Measurements from ENCODE around the gene TNKS1BP1.

TNKS1BP1 gene

DNA sequence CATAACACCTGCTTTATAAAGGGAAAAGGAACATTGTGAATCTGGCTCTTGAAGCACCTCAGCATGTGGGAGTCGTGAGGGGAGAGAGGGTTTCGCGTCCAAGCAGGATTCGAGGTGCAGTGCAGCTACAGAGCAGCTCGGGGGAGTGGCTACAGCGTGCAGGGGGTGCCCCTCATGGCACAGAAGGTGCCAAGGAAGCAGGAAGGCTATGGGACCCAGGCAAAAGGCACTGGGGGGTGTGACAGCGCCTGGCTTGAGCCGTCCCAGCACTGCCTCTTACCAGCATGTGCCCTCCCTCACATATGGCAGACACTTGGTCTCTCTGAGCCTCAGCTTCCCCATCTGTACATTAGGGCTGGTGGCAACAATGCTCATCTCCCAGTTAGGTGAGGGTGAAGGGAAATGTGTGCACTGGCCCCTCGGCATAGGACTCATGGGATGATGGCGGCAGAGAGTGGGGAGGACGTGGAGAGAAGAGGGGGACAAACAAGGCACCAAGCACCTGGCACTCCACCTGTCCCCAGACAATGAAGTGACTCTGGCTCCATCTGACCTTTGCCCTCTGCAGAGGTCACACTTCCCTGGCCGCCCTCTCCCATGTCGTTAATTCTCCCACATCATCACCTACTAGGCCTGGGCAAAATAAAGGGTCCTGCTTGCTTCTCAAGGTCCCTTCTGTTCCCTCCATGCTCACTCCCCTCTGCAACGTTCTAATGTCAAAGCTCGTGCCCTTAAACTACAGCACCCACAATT, 10.4 kb downstream of the TNKS1BP1 start:
- Histone ChIP-seq H3K27ac (ENCODE audit: low read length) (no peak overlapping the region), H3K36me3 (ENCODE audit: control insufficient read depth, low read depth, low read length) (peaks cover 75% of the 10 kb centered on the region), H3K9ac (ENCODE audit: low read length) (no peak overlapping the region), H3K4me1 (ENCODE audit: control insufficient read depth, low read depth, low read length) (peaks cover 41% of the 10 kb centered on the region), H3K27me3 (ENCODE audit: control insufficient read depth, insufficient read depth, low read length) (no peaks in the 10 kb centered on the region), H3K9me3 (ENCODE audit: control insufficient read depth, low read depth, low read length) (no peaks in the 10 kb centered on the region), H3K4me3 (ENCODE audit: low read length) (no peak overlapping the region)

DNA sequence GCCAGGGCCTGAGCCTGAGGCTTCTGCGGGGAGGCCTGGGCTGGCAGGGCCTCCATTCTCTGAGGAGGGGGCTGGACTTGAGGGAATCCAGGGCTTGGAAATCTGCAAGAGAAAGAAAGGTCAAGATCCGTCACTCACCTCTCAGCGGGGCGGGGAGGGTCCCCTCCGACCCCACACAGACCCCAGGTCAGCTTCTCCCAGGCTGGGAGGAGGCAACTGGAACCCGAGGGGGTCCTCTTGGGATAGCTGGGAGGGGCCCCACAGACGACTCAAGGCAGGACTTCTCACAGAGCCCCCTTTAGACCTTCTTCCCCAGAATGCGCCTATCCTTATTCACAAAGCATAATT, 11.0 kb downstream of the TNKS1BP1 start:
- no peak overlapping the region for H3K4me3 ChIP-seq (ENCODE audit: low read length)
- no peak overlapping the region for H3K9ac ChIP-seq (ENCODE audit: low read length)
- no peaks in the 10 kb centered on the region for H3K27me3 ChIP-seq (ENCODE audit: control insufficient read depth, insufficient read depth, low read length)
- H3K36me3 ChIP-seq (ENCODE audit: control insufficient read depth, low read depth, low read length) = peaks cover 77% of the 10 kb centered on the region
- H3K4me1 ChIP-seq (ENCODE audit: control insufficient read depth, low read depth, low read length) = peaks cover 41% of the 10 kb centered on the region
- no peaks in the 10 kb centered on the region for H3K9me3 ChIP-seq (ENCODE audit: control insufficient read depth, low read depth, low read length)
- no peak overlapping the region for H3K27ac ChIP-seq (ENCODE audit: low read length)

DNA sequence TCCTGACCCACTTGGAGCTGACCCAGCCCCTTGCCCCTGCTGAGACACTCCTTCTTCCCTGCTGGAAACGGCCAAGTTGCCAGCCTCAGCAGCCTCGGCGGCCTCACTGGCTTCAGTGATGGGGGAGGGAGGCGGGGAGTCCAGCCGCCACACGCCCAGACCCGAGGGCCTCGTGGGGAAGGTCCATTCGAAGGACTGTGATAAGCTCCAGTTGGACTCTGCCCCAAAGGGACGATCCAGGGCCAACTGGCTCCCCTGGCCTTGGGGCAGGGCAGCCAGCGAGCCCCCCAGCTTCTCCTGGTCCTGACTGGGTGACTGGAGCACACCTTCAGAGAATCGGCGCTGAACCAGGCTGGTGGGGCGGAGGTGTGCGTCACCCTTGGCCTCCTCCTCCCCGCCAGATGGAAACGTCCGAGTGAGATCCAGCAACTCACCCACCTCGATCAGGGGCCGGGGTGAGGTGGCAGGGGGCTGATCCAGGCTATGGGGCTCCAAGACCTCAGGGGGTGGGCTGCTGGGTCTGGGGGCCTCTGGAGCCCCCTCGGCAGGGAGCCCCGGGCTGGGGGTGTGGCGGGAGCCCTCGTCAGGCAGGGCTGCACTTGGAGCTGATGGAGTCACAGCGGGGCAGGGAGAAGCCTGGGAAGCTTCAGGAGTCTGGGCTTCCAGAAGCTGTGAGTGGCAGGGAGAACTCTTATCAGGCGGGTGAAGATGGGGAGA, 11.5 kb downstream of the TNKS1BP1 start:
- H3K27ac ChIP-seq (ENCODE audit: low read length) = no peak overlapping the region
- H3K9me3 ChIP-seq (ENCODE audit: control insufficient read depth, low read depth, low read length) = no peaks in the 10 kb centered on the region
- H3K9ac ChIP-seq (ENCODE audit: low read length) = no peak overlapping the region
- no peaks in the 10 kb centered on the region for H3K27me3 ChIP-seq (ENCODE audit: control insufficient read depth, insufficient read depth, low read length)
- H3K36me3 ChIP-seq (ENCODE audit: control insufficient read depth, low read depth, low read length) = peaks cover 79% of the 10 kb centered on the region
- no peak overlapping the region for H3K4me3 ChIP-seq (ENCODE audit: low read length)
- peaks cover 41% of the 10 kb centered on the region for H3K4me1 ChIP-seq (ENCODE audit: control insufficient read depth, low read depth, low read length)

DNA sequence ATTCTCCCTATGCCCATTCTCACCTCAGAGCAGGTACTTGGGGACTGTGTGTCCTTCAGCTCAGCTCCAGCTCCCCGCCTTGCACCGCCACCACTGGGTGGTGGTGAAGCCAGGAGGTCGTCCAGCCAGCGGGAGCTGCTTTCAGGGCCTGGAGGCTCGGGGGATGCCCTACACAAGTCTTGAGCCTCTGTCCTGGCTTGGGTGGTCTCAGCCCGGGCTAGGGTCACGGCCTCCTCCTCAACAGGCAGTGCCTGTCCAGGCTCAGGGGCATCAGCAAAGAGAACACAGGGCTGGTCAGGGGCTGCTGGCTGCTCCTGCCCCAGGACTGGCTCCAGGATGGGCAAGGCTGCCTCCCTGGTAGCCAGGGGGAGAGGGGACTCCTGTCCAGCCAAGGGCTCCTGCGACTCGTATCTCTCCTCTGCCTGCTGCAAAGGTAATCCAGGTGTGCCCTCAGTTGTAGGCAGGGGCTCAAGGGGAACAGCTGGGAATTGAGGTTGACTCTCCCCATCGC, 12.2 kb downstream of the TNKS1BP1 start:
- Histone ChIP-seq H3K36me3 (ENCODE audit: control insufficient read depth, low read depth, low read length) (peaks cover 79% of the 10 kb centered on the region), H3K9ac (ENCODE audit: low read length) (no peak overlapping the region), H3K27me3 (ENCODE audit: control insufficient read depth, insufficient read depth, low read length) (no peaks in the 10 kb centered on the region), H3K9me3 (ENCODE audit: control insufficient read depth, low read depth, low read length) (no peaks in the 10 kb centered on the region), H3K27ac (ENCODE audit: low read length) (no peak overlapping the region), H3K4me3 (ENCODE audit: low read length) (no peak overlapping the region), H3K4me1 (ENCODE audit: control insufficient read depth, low read depth, low read length) (peaks cover 41% of the 10 kb centered on the region)

DNA sequence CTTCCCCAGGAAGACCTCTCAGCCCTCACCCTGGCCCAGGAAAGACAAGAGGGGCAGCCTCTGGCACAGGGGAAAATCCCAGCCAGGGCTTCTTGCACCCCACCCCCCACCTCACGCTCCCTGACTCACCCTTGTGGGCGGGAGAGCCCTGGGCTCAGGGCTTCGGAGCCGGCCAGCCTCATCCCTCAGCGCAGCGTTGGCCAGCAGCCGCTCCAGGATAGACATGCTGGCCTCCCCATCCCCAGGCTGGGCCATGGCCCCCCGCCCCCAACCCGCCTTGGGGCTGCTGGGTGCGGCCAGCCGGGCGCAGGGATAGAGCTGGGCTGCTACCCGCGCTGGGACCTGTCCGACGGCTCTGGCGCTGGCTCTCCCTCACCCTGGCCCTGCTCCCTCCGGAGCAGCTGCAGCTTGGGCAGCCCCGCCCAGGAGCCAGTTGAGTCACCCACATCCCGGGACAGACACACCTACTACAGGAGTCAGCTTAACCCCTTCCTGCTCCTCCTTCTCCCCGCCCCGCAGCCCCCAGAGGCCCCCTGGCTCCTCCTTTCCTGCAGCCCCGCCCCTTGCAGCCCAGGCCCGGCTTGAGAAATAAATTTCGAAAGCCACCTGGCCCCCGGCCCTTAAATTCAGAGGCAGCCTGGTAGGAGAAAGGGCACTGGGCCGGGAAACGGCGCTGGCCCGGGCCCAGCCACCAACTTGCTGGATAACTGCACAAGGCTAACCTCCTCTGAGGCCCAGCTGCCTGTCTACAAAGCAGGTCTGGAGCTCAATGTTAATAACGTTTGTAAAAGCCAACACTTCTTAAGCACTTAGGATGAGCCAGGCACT, 13.4 kb downstream of the TNKS1BP1 start:
- H3K4me1 ChIP-seq (ENCODE audit: control insufficient read depth, low read depth, low read length) = peaks cover 40% of the 10 kb centered on the region
- no peaks in the 10 kb centered on the region for H3K9me3 ChIP-seq (ENCODE audit: control insufficient read depth, low read depth, low read length)
- H3K27me3 ChIP-seq (ENCODE audit: control insufficient read depth, insufficient read depth, low read length) = no peaks in the 10 kb centered on the region
- H3K9ac ChIP-seq (ENCODE audit: low read length) = peak overlapping the region; percentile 21
- peak overlapping the region; percentile 45 for H3K4me3 ChIP-seq (ENCODE audit: low read length)
- H3K36me3 ChIP-seq (ENCODE audit: control insufficient read depth, low read depth, low read length) = peaks cover 69% of the 10 kb centered on the region
- peak overlapping the region; percentile 4 for H3K27ac ChIP-seq (ENCODE audit: low read length)

DNA sequence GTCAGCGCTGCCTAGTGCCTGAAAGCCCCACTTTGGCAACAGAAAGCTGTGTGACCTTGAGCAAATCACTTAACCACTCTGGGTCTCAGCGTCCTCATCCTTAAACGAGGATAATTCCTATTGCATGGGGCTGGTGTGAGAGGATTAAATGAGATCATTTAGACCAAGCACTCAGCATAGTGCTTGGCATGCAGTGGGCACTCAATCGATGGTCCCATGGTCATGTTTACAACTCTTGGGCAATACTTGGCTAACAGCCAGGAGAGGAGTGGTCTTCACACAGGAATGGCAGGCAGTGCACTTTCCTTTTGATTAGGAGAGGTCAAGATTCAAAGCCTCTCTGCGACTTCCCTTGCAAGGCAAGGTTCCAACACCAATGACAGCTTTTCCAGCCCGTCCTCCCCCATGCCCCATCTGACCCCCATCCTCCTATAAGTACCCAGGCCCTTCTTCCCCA, 14.1 kb downstream of the TNKS1BP1 start:
- Histone ChIP-seq H3K4me1 (ENCODE audit: control insufficient read depth, low read depth, low read length) (peaks cover 33% of the 10 kb centered on the region), H3K36me3 (ENCODE audit: control insufficient read depth, low read depth, low read length) (peaks cover 62% of the 10 kb centered on the region), H3K9me3 (ENCODE audit: control insufficient read depth, low read depth, low read length) (no peaks in the 10 kb centered on the region), H3K4me3 (ENCODE audit: low read length) (peak overlapping the region; percentile 45), H3K9ac (ENCODE audit: low read length) (peak overlapping the region; percentile 21), H3K27me3 (ENCODE audit: control insufficient read depth, insufficient read depth, low read length) (no peaks in the 10 kb centered on the region), H3K27ac (ENCODE audit: low read length) (peak overlapping the region; percentile 4)

DNA sequence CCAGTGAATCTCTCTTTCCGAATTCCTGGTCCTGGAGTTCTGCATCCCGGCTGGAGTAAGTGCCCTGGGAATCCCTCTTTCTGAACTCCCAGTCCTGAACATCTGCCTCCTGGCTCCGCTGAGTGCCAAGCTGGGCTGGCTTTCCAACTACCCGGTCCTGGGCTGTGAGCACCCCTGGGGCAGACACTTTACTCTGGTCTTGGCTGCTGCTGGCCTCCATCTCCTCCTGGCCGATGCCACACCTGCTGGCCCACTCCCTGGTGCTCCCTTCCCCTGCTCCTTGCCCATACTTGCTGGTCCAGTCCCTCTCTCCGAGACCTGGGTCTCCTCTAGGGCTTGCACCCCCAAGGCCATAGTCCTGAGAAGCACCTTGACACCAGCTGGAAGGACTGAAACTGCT, 14.7 kb downstream of the TNKS1BP1 start:
- H3K4me3 ChIP-seq (ENCODE audit: low read length) = no peak overlapping the region
- peaks cover 29% of the 10 kb centered on the region for H3K4me1 ChIP-seq (ENCODE audit: control insufficient read depth, low read depth, low read length)
- H3K27ac ChIP-seq (ENCODE audit: low read length) = no peak overlapping the region
- H3K9ac ChIP-seq (ENCODE audit: low read length) = no peak overlapping the region
- H3K9me3 ChIP-seq (ENCODE audit: control insufficient read depth, low read depth, low read length) = no peaks in the 10 kb centered on the region
- H3K36me3 ChIP-seq (ENCODE audit: control insufficient read depth, low read depth, low read length) = peaks cover 58% of the 10 kb centered on the region
- no peaks in the 10 kb centered on the region for H3K27me3 ChIP-seq (ENCODE audit: control insufficient read depth, insufficient read depth, low read length)

DNA sequence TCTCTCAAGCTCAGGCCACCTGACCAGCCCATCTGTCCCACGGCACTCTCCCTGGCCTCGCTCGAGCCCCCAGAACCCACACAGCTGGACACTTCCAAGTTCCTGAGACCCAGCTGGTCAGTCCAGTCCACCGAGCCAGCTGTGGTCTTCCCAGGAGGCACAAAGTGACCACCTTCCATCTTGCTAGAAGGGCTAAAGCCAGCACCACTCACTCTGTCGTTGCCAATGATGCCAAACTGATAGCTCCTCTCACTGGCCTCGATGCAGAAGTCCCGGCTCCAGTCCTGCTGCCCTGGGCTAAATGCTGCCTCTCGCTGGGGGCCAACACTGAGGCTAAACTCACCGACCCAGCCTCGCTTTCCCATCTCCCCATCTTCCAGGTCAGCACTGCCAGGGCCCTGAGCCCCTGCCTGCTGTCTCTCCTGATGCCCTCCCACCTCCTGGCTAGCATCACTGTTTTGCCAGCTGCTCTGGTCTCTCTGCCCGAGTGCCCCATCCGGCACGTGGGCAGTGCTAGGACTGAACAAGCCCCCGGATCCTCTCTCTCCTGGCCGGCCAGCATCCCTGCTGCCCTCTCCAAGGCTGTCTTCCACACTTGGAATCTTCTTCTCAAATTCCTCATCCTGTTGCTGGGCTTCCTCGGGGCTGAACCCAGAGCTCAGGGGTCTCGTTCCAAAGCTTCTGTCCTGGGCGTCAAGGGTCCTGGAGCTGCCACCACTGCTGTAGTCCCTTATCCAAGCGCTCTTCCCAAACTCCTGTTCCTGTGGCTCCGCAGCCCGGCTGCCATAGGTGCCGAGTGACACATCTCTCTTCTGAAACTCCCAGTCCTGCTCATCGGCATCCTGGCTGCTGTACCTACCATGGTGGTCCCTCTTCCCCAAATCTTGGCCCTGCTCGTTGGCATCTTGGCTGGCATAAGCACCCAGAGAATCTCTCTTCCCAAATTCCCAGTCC, 15.4 kb downstream of the TNKS1BP1 start:
- Histone ChIP-seq H3K4me1 (ENCODE audit: control insufficient read depth, low read depth, low read length) (peaks cover 22% of the 10 kb centered on the region), H3K36me3 (ENCODE audit: control insufficient read depth, low read depth, low read length) (peaks cover 51% of the 10 kb centered on the region), H3K9ac (ENCODE audit: low read length) (no peak overlapping the region), H3K4me3 (ENCODE audit: low read length) (no peak overlapping the region), H3K27me3 (ENCODE audit: control insufficient read depth, insufficient read depth, low read length) (no peaks in the 10 kb centered on the region), H3K9me3 (ENCODE audit: control insufficient read depth, low read depth, low read length) (no peaks in the 10 kb centered on the region), H3K27ac (ENCODE audit: low read length) (no peak overlapping the region)

DNA sequence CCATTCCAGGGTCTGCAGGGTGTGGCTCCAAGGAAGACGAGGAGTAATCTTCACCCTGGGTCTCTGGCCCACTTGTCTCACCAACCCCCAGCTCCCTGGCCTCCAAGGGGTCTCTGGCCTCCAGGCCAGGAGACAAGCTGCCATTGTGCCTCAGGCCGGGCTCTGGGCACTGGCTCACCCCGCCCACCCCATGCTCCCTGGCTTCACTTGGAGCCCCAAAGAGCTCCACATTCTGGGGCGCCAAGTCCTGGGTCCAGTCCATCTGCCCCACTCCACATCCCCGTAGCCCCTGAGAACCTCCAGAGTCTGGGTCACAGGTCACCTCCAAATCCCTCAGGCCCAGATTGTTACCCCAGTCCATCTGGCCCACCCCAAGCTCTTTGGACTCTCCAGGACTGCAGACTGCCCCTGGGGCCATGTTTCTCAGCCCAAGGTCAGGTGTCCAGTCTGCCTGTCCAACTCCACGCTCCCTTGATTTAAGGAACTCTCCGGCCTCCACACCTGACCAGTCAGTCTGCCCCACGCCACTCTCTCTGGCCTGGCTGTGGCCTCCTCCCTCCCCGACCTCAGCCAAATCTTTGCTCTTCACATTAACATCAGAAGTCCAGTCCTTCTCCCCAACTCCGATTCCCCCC, 16.2 kb downstream of the TNKS1BP1 start:
- H3K4me1 ChIP-seq (ENCODE audit: control insufficient read depth, low read depth, low read length) = peaks cover 17% of the 10 kb centered on the region
- no peak overlapping the region for H3K27ac ChIP-seq (ENCODE audit: low read length)
- H3K9me3 ChIP-seq (ENCODE audit: control insufficient read depth, low read depth, low read length) = no peaks in the 10 kb centered on the region
- no peaks in the 10 kb centered on the region for H3K27me3 ChIP-seq (ENCODE audit: control insufficient read depth, insufficient read depth, low read length)
- peaks cover 45% of the 10 kb centered on the region for H3K36me3 ChIP-seq (ENCODE audit: control insufficient read depth, low read depth, low read length)
- no peak overlapping the region for H3K9ac ChIP-seq (ENCODE audit: low read length)
- no peak overlapping the region for H3K4me3 ChIP-seq (ENCODE audit: low read length)

DNA sequence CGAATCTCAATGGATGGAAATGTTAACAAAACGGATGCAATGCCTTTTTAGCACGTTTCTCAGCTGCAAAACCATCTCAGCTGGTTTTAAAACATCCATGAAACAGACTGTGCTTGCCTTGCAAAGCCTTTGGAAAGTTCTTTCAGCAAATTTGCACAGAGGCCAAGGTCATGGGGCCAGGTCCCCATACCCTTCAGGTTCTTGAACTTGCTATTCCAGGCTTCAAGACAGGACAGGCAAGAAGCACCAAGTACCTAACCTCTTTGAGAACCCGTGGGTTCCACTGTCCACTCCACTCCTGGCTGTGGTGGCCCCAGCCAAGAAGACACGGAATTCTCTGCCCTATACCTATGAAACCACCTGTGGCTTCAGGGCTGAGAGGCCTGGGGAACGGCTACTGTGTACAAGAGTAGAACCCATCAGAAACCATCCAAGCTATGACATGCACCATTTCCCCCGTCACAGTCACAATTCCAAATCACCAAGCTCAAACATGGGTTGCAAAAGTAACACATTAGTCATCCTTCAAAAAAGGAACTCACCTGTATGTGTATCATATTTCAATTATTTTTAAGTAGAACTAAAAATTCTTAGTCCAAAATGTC, 17.0 kb downstream of the TNKS1BP1 start:
- H3K36me3 ChIP-seq (ENCODE audit: control insufficient read depth, low read depth, low read length) = peaks cover 41% of the 10 kb centered on the region
- H3K4me3 ChIP-seq (ENCODE audit: low read length) = no peak overlapping the region
- no peak overlapping the region for H3K27ac ChIP-seq (ENCODE audit: low read length)
- H3K9me3 ChIP-seq (ENCODE audit: control insufficient read depth, low read depth, low read length) = no peaks in the 10 kb centered on the region
- H3K4me1 ChIP-seq (ENCODE audit: control insufficient read depth, low read depth, low read length) = peaks cover 17% of the 10 kb centered on the region
- no peak overlapping the region for H3K9ac ChIP-seq (ENCODE audit: low read length)
- H3K27me3 ChIP-seq (ENCODE audit: control insufficient read depth, insufficient read depth, low read length) = no peaks in the 10 kb centered on the region
